Activated naive CD4-positive, alpha-beta T cell treated with anti-CD3 and anti-CD28 coated beads, Interleukin-2, amount 10 ng/mL, durations not matched to agents 7 days and 5 days (primary cell): ENCODE data around the gene KRTAP16-1.
A peak's percentile ranks its signal among the peaks of the same experiment; 100 is the strongest.
"Not testable (repeated sequence)": the region's sequence is repeated elsewhere in the genome, so short reads cannot be mapped to it uniquely, and the experiment has no call there.

Source experiments
- CTCF ChIA-PET: fragments of 350-600 bp; sonication (Branson Sonifier 250); formaldehyde crosslinking; loops from one replicate; lab custom pipeline; 2021; ENCODE audit warnings: antibody characterized with exemption; lab: Charles Lee
- DNase-seq: peaks from one replicate; pipeline ENCODE4 v3.0.0-alpha.2; 2020
- H3K27ac Mint-ChIP-seq: one replicate; pipeline ENCODE4 v1.8.0; 2021; ENCODE audit warnings: mild to moderate bottlenecking, moderate library complexity, mixed read lengths
- H3K27me3 Mint-ChIP-seq: one replicate; pipeline ENCODE4 v1.8.0; 2021; ENCODE audit warnings: mild to moderate bottlenecking, mixed read lengths
- H3K36me3 Mint-ChIP-seq: one replicate; pipeline ENCODE4 v1.8.0; 2021; ENCODE audit warnings: mixed read lengths
- H3K4me1 Mint-ChIP-seq: one replicate; pipeline ENCODE4 v1.8.0; 2021; ENCODE audit warnings: mixed read lengths
- H3K4me3 Mint-ChIP-seq: one replicate; pipeline ENCODE4 v1.8.0; 2021; ENCODE audit warnings: mild to moderate bottlenecking, moderate library complexity, mixed read lengths
- H3K9me3 Mint-ChIP-seq: one replicate; pipeline ENCODE4 v1.8.0; 2021; ENCODE audit warnings: mixed read lengths

Gene KRTAP16-1

DNA sequence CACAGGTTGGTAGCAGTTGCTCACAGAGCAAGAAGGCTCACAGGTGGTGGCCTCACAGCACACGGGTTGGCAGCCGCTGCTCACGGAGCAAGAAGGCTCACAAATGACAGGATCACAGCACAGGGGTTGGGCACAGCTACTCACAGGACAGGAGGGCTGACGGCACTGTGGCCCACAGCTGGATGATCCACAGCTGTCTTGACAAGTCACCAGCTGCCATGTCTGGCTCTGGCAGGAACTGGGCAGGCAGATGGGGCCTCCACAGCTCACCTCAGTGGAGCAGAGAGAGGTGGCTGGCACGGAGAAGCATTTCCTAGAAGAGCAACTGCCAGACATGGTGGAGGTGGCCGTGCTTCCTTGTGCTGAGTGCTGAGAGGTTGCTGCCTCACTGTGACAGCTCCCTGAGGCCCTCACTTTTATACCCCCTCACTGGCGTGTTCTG is at the start of gene KRTAP16-1:
Gene KRTAP16-1 (minus strand): TSS at position 392 of the 442 bp plus-strand sequence. CDS start 56 bp downstream, at position 336.
- peaks cover 9% of the 10 kb centered on the region for H3K27me3 Mint-ChIP-seq
- peaks cover 50% of the 10 kb centered on the region for H3K4me1 Mint-ChIP-seq
- H3K4me3 Mint-ChIP-seq, result peak within 1 kb of the TSS; percentile 55
- H3K9me3 Mint-ChIP-seq, result peaks cover 4% of the 10 kb centered on the region
- CTCF ChIA-PET, result interaction anchor here (0.8 to 1.4 kb wide), 4 partner anchors 13 to 239 kb away, joined by 3 to 8 read pairs (median 4); no protein-coding TSS in a partner anchor
- DNase-seq, result peak; percentile 60
- peak within 1 kb of the TSS; percentile 93 for H3K27ac Mint-ChIP-seq
- H3K36me3 Mint-ChIP-seq, result no peaks in the 10 kb centered on the region

GRCh38 chr17:41354536-41354935 is 45.4 kb upstream of the KRTAP16-1 start:
- no peaks in the 10 kb centered on the region for H3K9me3 Mint-ChIP-seq
- peaks cover 5% of the 10 kb centered on the region for H3K4me1 Mint-ChIP-seq
- H3K36me3 Mint-ChIP-seq, result no peaks in the 10 kb centered on the region
- H3K27me3 Mint-ChIP-seq, result peaks cover 25% of the 10 kb centered on the region
- H3K4me3 Mint-ChIP-seq, result no peak overlapping the region
- CTCF ChIA-PET, result no interaction called here
- no peak overlapping the region for H3K27ac Mint-ChIP-seq
- no peak for DNase-seq

GRCh38 chr17:41352597-41353366 is 43.7 kb upstream of the KRTAP16-1 start:
- CTCF ChIA-PET, result interaction anchor here (0.5 kb wide), 1 partner anchor 361 kb away, joined by 4 read pairs; no protein-coding TSS in a partner anchor
- Mint-ChIP-seq H3K4me1 (peaks cover 5% of the 10 kb centered on the region), H3K4me3 (no peak overlapping the region), H3K27me3 (peaks cover 25% of the 10 kb centered on the region), H3K27ac (no peak overlapping the region), H3K36me3 (no peaks in the 10 kb centered on the region), H3K9me3 (no peaks in the 10 kb centered on the region)
- DNase-seq, result no peak

- Mint-ChIP-seq H3K27ac (no peak overlapping the region), H3K9me3 (no peaks in the 10 kb centered on the region), H3K36me3 (no peaks in the 10 kb centered on the region), H3K4me3 (no peak overlapping the region), H3K27me3 (peaks cover 18% of the 10 kb centered on the region), H3K4me1 (peaks cover 5% of the 10 kb centered on the region)
- no peak for DNase-seq
- CTCF ChIA-PET, result no interaction called here
These were observed 42.1 kb upstream of the KRTAP16-1 start for GRCh38 chr17:41351177-41351576.

- H3K36me3 Mint-ChIP-seq, H3K27ac Mint-ChIP-seq, CTCF ChIA-PET, DNase-seq, H3K4me3 Mint-ChIP-seq, H3K9me3 Mint-ChIP-seq, H3K4me1 Mint-ChIP-seq: not testable (repeated sequence)
- H3K27me3 Mint-ChIP-seq, result peaks cover 21% of the 10 kb centered on the region
These were observed 41.3 kb upstream of the KRTAP16-1 start, which contains the start of gene KRT33A for GRCh38 chr17:41350381-41350878. Gene KRT33A (minus strand): TSS chr17:41350828. CDS start chr17:41350767, 61 bp downstream.

GRCh38 chr17:41347869-41348760 is 39.0 kb upstream of the KRTAP16-1 start:
- Mint-ChIP-seq H3K9me3 (peaks cover 8% of the 10 kb centered on the region), H3K36me3 (peaks cover 5% of the 10 kb centered on the region), H3K4me1 (peaks cover 9% of the 10 kb centered on the region), H3K27ac (no peak overlapping the region), H3K4me3 (no peak overlapping the region), H3K27me3 (peaks cover 12% of the 10 kb centered on the region)
- CTCF ChIA-PET, result interaction anchor here (0.6 to 1.1 kb wide), 3 partner anchors 19 to 1073 kb away, joined by 3 to 4 read pairs (median 3); no protein-coding TSS in a partner anchor
- no peak for DNase-seq

- H3K27me3 Mint-ChIP-seq, H3K4me3 Mint-ChIP-seq, DNase-seq, CTCF ChIA-PET, H3K27ac Mint-ChIP-seq: not testable (repeated sequence)
- Mint-ChIP-seq H3K4me1 (peaks cover 22% of the 10 kb centered on the region), H3K36me3 (peaks cover 19% of the 10 kb centered on the region), H3K9me3 (peaks cover 23% of the 10 kb centered on the region)
These were observed 37.3 kb upstream of the KRTAP16-1 start for GRCh38 chr17:41346421-41346820.

GRCh38 chr17:41345992-41346391 is 36.9 kb upstream of the KRTAP16-1 start:
- Mint-ChIP-seq H3K27ac (no peak overlapping the region), H3K9me3 (peaks cover 23% of the 10 kb centered on the region), H3K27me3 (peaks cover 4% of the 10 kb centered on the region), H3K4me1 (peaks cover 26% of the 10 kb centered on the region), H3K36me3 (peaks cover 19% of the 10 kb centered on the region), H3K4me3 (no peak overlapping the region)
- CTCF ChIA-PET, result no interaction called here
- DNase-seq, result no peak

DNA sequence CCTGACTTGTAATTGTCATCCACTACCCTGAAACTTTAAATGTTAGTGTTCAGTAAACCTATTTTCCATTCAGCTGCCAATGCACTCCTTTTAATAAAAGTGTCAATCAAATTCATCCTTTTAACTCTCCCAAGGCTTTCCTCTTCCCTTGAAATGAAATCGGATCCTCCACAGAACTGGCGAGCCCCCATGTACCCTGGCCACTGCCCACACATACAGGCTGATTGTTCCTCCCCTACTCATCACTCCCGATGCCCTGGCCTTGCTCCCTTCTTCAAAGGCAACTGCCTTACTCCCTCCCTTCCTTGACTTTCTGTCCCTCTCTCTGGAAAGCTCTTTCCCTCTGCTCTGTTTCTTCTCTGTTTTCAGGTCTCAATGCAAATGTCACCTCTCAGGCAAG is 33.9 kb upstream of the KRTAP16-1 start:
- Mint-ChIP-seq H3K27me3 (peaks cover 4% of the 10 kb centered on the region), H3K36me3 (peaks cover 19% of the 10 kb centered on the region), H3K9me3 (peaks cover 23% of the 10 kb centered on the region), H3K4me3 (no peak overlapping the region), H3K4me1 (peaks cover 56% of the 10 kb centered on the region), H3K27ac (no peak overlapping the region)
- CTCF ChIA-PET, result no interaction called here
- DNase-seq, result no peak

GRCh38 chr17:41340934-41341861 is 32.1 kb upstream of the KRTAP16-1 start:
- peaks cover 23% of the 10 kb centered on the region for H3K9me3 Mint-ChIP-seq
- peaks cover 6% of the 10 kb centered on the region for H3K27me3 Mint-ChIP-seq
- peaks cover 61% of the 10 kb centered on the region for H3K4me1 Mint-ChIP-seq
- H3K4me3 Mint-ChIP-seq, result peak overlapping the region; percentile 10
- peak; percentile 84 for DNase-seq
- peak overlapping the region; percentile 88 for H3K27ac Mint-ChIP-seq
- peaks cover 19% of the 10 kb centered on the region for H3K36me3 Mint-ChIP-seq
- CTCF ChIA-PET, result no interaction called here

DNA sequence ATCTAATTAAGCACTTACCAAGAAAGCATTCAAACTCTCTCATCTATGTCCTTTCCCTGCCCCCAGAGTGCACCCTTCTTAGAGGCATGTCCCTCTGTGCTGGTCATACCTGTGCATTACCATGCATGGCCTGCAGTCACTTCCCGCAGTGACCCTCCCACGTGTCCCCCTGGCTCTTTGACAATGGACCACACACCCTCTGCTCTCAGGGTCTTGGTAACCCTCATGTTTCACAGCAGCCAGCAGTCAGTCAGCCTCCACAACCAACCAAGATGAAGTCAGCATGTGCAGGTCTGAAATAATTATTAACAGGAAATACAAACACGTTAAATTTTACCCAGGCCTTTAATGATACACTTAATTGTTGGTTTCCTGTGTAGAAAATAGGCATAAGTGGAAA is 31.4 kb upstream of the KRTAP16-1 start:
- H3K36me3 Mint-ChIP-seq, result peaks cover 19% of the 10 kb centered on the region
- H3K27ac Mint-ChIP-seq, result peak overlapping the region; percentile 88
- H3K27me3 Mint-ChIP-seq, result peaks cover 9% of the 10 kb centered on the region
- DNase-seq, result no peak
- H3K4me1 Mint-ChIP-seq, result peaks cover 66% of the 10 kb centered on the region
- peak overlapping the region; percentile 8 for H3K4me3 Mint-ChIP-seq
- peaks cover 23% of the 10 kb centered on the region for H3K9me3 Mint-ChIP-seq
- CTCF ChIA-PET, result no interaction called here

DNA sequence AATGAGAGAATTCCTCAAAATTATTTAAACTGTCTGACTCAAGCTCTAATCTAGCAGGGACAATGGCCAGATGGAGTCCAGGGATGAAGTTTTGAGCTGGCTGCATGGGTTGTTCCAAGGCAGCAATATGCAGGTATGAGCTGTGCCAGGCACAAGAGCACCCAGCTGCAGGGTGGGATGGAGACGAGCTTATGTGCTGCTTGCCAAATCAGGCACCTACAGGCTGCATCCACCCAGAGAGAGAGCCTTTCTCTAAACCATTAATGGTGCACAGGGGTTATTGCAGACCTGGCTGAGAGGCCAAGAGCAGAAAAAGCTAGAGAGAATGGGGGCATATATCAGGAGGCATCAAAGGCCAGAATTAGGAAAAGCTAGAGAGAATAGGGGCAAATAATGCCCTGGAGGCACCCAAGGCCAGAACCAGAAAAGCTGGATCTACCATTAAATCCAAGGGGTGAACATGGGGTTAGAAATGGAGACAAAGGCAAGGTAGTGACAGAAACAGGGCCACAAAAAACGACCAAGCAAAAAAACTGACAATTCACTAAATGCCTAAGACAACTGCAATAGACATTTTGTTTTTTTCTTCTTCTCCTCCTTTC is 30.6 kb upstream of the KRTAP16-1 start:
- Mint-ChIP-seq H3K4me1 (peaks cover 73% of the 10 kb centered on the region), H3K4me3 (no peak overlapping the region), H3K27me3 (peaks cover 17% of the 10 kb centered on the region), H3K9me3 (peaks cover 23% of the 10 kb centered on the region), H3K36me3 (peaks cover 19% of the 10 kb centered on the region), H3K27ac (peak overlapping the region; percentile 88)
- CTCF ChIA-PET, result interaction anchor here (1.0 to 1.1 kb wide), 2 partner anchors 158 to 309 kb away, joined by 3 to 4 read pairs; no protein-coding TSS in a partner anchor
- no peak for DNase-seq
